Measurements from ENCODE around the gene SPATA31C2. TPM values are rescaled to one million over a fixed set of nuclear protein-coding genes. Genes with fewer than 3 reads are reported as not detected.

Gene SPATA31C2
- total RNA-seq, 1 experiment from 2014 or later: 0.15 TPM

- no peak overlapping the region for H3K4ac ChIP-seq (ENCODE audit: low read depth, low read length)
- H4K20me1 ChIP-seq (ENCODE audit: control insufficient read depth, insufficient read depth, insufficient read length): no peaks in the 10 kb centered on the region
- H3K4me2 ChIP-seq (ENCODE audit: insufficient read depth, insufficient read length, low read length): no peak overlapping the region
- H3K9me3 Mint-ChIP-seq: no peaks in the 10 kb centered on the region; a peak in 1 of 5 replicates
- no peak overlapping the region for H2BK120ac ChIP-seq (ENCODE audit: low read depth, low read length, poor library complexity, severe bottlenecking)
- no peak overlapping the region for H4K91ac ChIP-seq (ENCODE audit: insufficient read length, low read depth, low read length)
- H4K8ac ChIP-seq (replicated peaks; ENCODE audit: insufficient read length, low read depth, low read length): no peak overlapping the region
- no peak overlapping the region for H2AK5ac ChIP-seq (ENCODE audit: insufficient read length, low read length)
- no CpG with 5 or more reads among the region's 6 CpGs for WGBS (ENCODE audit: extremely low coverage, insufficient read length, low lambda C conversion rate)
- peaks cover 0 to 2% (median 0%) of the 10 kb centered on the region in 3 experiments; a peak in 1 of 7 replicates for H3K36me3 Mint-ChIP-seq (ENCODE audit: insufficient read depth in 1 of 3, low read depth in 3 of 3)
- peaks cover 3% of the 10 kb centered on the region; the same call in 1 of the 2 replicates for H3K27me3 Mint-ChIP-seq (ENCODE audit: low read depth)
- peaks cover 7 to 11% of the 10 kb centered on the region in 2 experiments; a peak in 3 of 4 replicates for H3K4me1 Mint-ChIP-seq
- H2BK12ac ChIP-seq (ENCODE audit: insufficient read length, low read depth, low read length): no peak overlapping the region
- no peak overlapping the region for H2AFZ ChIP-seq (ENCODE audit: low read length)
- no peak overlapping the region for H3K4me3 Mint-ChIP-seq
- no peaks in the 10 kb centered on the region for H3K23me2 ChIP-seq (ENCODE audit: insufficient read length, low read depth, low read length, poor library complexity, severe bottlenecking)
- H2BK15ac ChIP-seq (ENCODE audit: low read depth, low read length): no peak overlapping the region
- H3K27ac Mint-ChIP-seq: no peak overlapping the region
- H3K9me3 ChIP-seq (ENCODE audit: control insufficient read depth, low read depth, low read length): no peaks in the 10 kb centered on the region
- H3T11ph ChIP-seq (ENCODE audit: low read length): no peak overlapping the region
- no peak overlapping the region for H3K9ac ChIP-seq (ENCODE audit: extremely low read depth, insufficient read length, low read length)
- H3K14ac ChIP-seq (ENCODE audit: insufficient read depth, low read length): no peak overlapping the region
- H3K79me2 ChIP-seq (ENCODE audit: insufficient read depth, low read length): no peaks in the 10 kb centered on the region
- no peak overlapping the region for H4K5ac ChIP-seq (ENCODE audit: insufficient read length, low read depth, low read length)
- no peak overlapping the region for H2BK20ac ChIP-seq (ENCODE audit: low read depth, low read length, poor library complexity, severe bottlenecking)
- no peak overlapping the region for H3K23ac ChIP-seq (ENCODE audit: insufficient read length, low read depth, low read length)
- H3K4me1 ChIP-seq (ENCODE audit: insufficient read depth, low read length): no peaks in the 10 kb centered on the region
- no peak for TF ChIP-seq CTCF (conservative IDR thresholded peaks at IDR 0.05)
- no peak overlapping the region for H3K56ac ChIP-seq (ENCODE audit: insufficient read length, low read depth, low read length)
- no peak overlapping the region for H2BK5ac ChIP-seq (ENCODE audit: insufficient read length, low read length)
- H3K27ac ChIP-seq (ENCODE audit: insufficient read length, low read depth, low read length): no peak overlapping the region
- H3K27me3 ChIP-seq (ENCODE audit: insufficient read depth, low read length): no peaks in the 10 kb centered on the region
- H3K79me1 ChIP-seq (ENCODE audit: insufficient read depth, low read depth, low read length, poor library complexity, severe bottlenecking): no peaks in the 10 kb centered on the region
- no peak for DNase-seq
- no peak overlapping the region for H3K18ac ChIP-seq (ENCODE audit: insufficient read length, low read depth, low read length)
Measured at GRCh38 chr9:88178641-88179040, 40.4 kb upstream of the SPATA31C2 start.

All from H9 (cell line).